ENCODE data around the gene PCDH15.

- TF ChIP-seq YY1 (IDR thresholded peaks at IDR 0.05; ENCODE audit: insufficient read depth, insufficient read length) (no peak), SUZ12 (IDR thresholded peaks at IDR 0.05; ENCODE audit: extremely low read depth, insufficient read depth, insufficient read length) (no peak), ZNF274 (IDR thresholded peaks at IDR 0.05; ENCODE audit: low read depth, low read length) (no peak)
These were observed 405.0 kb downstream of the PCDH15 start for GRCh38 chr10:54396031-54396430.

Measured in NT2/D1 (cell line).